K562 (cell line): ENCODE results near the gene ORM1. TPM values are rescaled to one million over a fixed set of nuclear protein-coding genes. Genes with fewer than 3 reads are reported as not detected.

Source experiments
- ATAC-seq: fragments of 200-7000 bp; cut with Tn5 transposase; 3 replicates; pipeline ENCODE4 v1.9.1; 2020; ENCODE audit warnings: moderate library complexity
- BruUV-seq: library from RNA; stranded (reverse); fragments of 400-500 nt; replicated peaks from 2 replicates; lab custom pipeline; 2021; lab: Mats Ljungman, UMichigan
- CTCF ChIA-PET: fragments of 300-600 bp; formaldehyde crosslinking; extraction: SDS; loops from one replicate; lab custom pipeline; 2021; ENCODE audit warnings: low intra/inter-chr PET ratio; lab: Yijun Ruan, JAX
- POLR2A ChIA-PET: fragments of 300-600, 350-650 bp; sonication (Branson Sonifier 250); formaldehyde crosslinking; extraction: SDS; loops from one replicate; lab custom pipeline; 2021; ENCODE audit warnings: antibody characterized with exemption, inconsistent platforms; lab: Yijun Ruan, JAX
- DNase-seq, 4 experiments: peaks; one replicate each; pipeline versions ENCODE4 v3.0.0 to v3.0.0-alpha.2; 2011 to 2018; ENCODE audit warnings: low spot score in 3 of 4, mixed read lengths in 3 of 4; ENCODE audit errors: extremely low read depth in 1 of 4
- FAIRE-seq: peaks from 2 replicates; lab custom pipeline; 2011; peaks lifted over from hg19 to GRCh38; lab: Jason Lieb, UNC
- H2AFZ ChIP-seq: 2 replicates; pipeline ENCODE4 v1.6.0; 2011; ENCODE audit warnings: low read depth, low read length, control low read depth, inconsistent platforms
- H3K27ac ChIP-seq: fragments of 200-600 bp; 3 replicates; pipeline ENCODE4 v1.8.0; 2011; ENCODE audit warnings: low read depth, mild to moderate bottlenecking, control low read depth, inconsistent platforms, low read length, moderate library complexity, mixed read lengths; ENCODE audit errors: extremely low read depth
- H3K27me3 ChIP-seq, 2 experiments: fragments of 300-600 bp in 1 of 2; 2 replicates in 1 of 2; 3 replicates in 1 of 2; pipeline versions ENCODE4 v1.6.0 to v1.8.0; 2011; ENCODE audit warnings: inconsistent platforms in 2 of 2, low read length in 2 of 2, mild to moderate bottlenecking in 1 of 2, mixed read lengths in 1 of 2, moderate library complexity in 1 of 2; ENCODE audit not compliant: control insufficient read depth in 2 of 2, insufficient read depth in 2 of 2
- H3K36me3 ChIP-seq: fragments of 300-600 bp; 3 replicates; pipeline ENCODE4 v1.8.0; 2011; ENCODE audit warnings: mild to moderate bottlenecking, low read length, inconsistent platforms; ENCODE audit not compliant: control insufficient read depth, insufficient read depth
- H3K4me1 ChIP-seq, 2 experiments: fragments of 200-600 bp in 1 of 2; replicated peaks in 1 of 2; 2 replicates in 1 of 2; 3 replicates in 1 of 2; pipeline versions ENCODE4 v1.5.1 to v1.8.0; 2011; ENCODE audit warnings: inconsistent platforms in 2 of 2, low read length in 2 of 2, mild to moderate bottlenecking in 1 of 2, mixed read lengths in 1 of 2, moderate library complexity in 1 of 2; ENCODE audit not compliant: control insufficient read depth in 2 of 2, insufficient read depth in 2 of 2
- H3K4me2 ChIP-seq: 2 replicates; pipeline ENCODE4 v1.6.1; 2011; ENCODE audit warnings: low read length, control low read depth, inconsistent platforms, mixed read lengths; ENCODE audit not compliant: insufficient read depth
- H3K4me3 ChIP-seq: fragments of 200-600 bp; sonication (generic), shearing (Covaris generic); 2 replicates; pipeline ENCODE4 v1.5.1; 2016; ENCODE audit warnings: control low read depth, inconsistent platforms
- H3K79me2 ChIP-seq: fragments of 200-600 bp; 3 replicates; pipeline ENCODE4 v1.8.0; 2011; ENCODE audit warnings: low read length, inconsistent platforms; ENCODE audit not compliant: control insufficient read depth, insufficient read depth
- H3K9ac ChIP-seq, 2 experiments: 2 replicates each; pipeline versions ENCODE4 v1.6.0 to v1.6.1; 2011; ENCODE audit warnings: low read depth in 2 of 2, low read length in 2 of 2, control low read depth in 1 of 2, inconsistent platforms in 1 of 2, mild to moderate bottlenecking in 1 of 2, mixed read lengths in 1 of 2; ENCODE audit not compliant: insufficient read depth in 1 of 2
- H3K9me1 ChIP-seq: one replicate; pipeline ENCODE4 v1.6.0; 2011; ENCODE audit warnings: inconsistent platforms, mild to moderate bottlenecking, low read length, moderate library complexity; ENCODE audit not compliant: control insufficient read depth, insufficient read depth
- H3K9me3 ChIP-seq: replicated peaks from 2 replicates; pipeline ENCODE4 v1.5.1; 2011; ENCODE audit warnings: low read depth, low read length, inconsistent platforms; ENCODE audit not compliant: control insufficient read depth, insufficient read depth
- H4K20me1 ChIP-seq: replicated peaks from 2 replicates; pipeline ENCODE4 v1.6.1; 2011; ENCODE audit warnings: low read length, inconsistent platforms, mixed read lengths; ENCODE audit not compliant: control insufficient read depth, insufficient read depth
- E2F6 ChIP-seq, 2 experiments: IDR thresholded peaks; 2 replicates each; pipeline ENCODE4 v1.6.1; 2011; ENCODE audit warnings: borderline replicate concordance in 1 of 2, control low read depth in 1 of 2, low read depth in 1 of 2, low read length in 1 of 2, mild to moderate bottlenecking in 1 of 2, mixed read lengths in 1 of 2, moderate library complexity in 1 of 2; ENCODE audit not compliant: insufficient read depth in 1 of 2, insufficient read length in 1 of 2, poor library complexity in 1 of 2, severe bottlenecking in 1 of 2; ENCODE audit errors: extremely low read depth in 1 of 2
- HNRNPL ChIP-seq: fragments of 200-400 bp; formaldehyde crosslinking; IDR thresholded peaks from 2 replicates; pipeline ENCODE4 v1.6.1; 2017; ENCODE audit warnings: low read depth, mild to moderate bottlenecking, low read length
- RBM25 ChIP-seq: fragments of 200-400 bp; formaldehyde crosslinking; IDR thresholded peaks from 2 replicates; pipeline ENCODE4 v1.6.1; 2018; ENCODE audit warnings: low read length, low read depth, moderate library complexity; ENCODE audit not compliant: severe bottlenecking
- WGBS: fragments of 100-300 bp; shearing (Covaris generic); methylation state at CpG from one replicate; pipeline ENCODE4 v1.1.6; 2016; ENCODE audit warnings: low coverage, mixed read lengths; ENCODE audit not compliant: insufficient coverage; ENCODE audit errors: missing lambda C conversion rate; 5-methylcytosine and 5-hydroxymethylcytosine counted together
- in situ Hi-C: fragments of 300-500 bp; cut with MboI; formaldehyde crosslinking; loops from 4 replicates; pipeline ENCODE4 v1.15.0; 2018; ENCODE audit warnings: inconsistent platforms, mixed read lengths
- intact Hi-C: fragments of 100-400 bp; cut with micrococcal nuclease; formaldehyde crosslinking; loops from 2 replicates; pipeline ENCODE4 v1.14.2; 2022
- polyA plus RNA-seq, 8 experiments: library from polyadenylated mRNA; depleted of rRNA in 4 of 8; stranded (reverse) in 5 of 8; unstranded in 3 of 8; fragments of >200 nt; fragmentation: Nextera tagmentation in 2 of 8; fragmentation: Illumina TruSeq in 1 of 8; extraction: Ambion mirVana in 2 of 8; extraction: Trizol in 1 of 8; gene quantifications; 2 replicates each; pipeline versions ENCODE4 v1.2.1 to v1.2.3, GENCODE V29; 2011 to 2014; ENCODE audit warnings: inconsistent platforms in 1 of 8, missing spikeins in 1 of 8
- total RNA-seq, 7 experiments: library from RNA; depleted of rRNA in 6 of 7; stranded (reverse); fragments of >200 nt in 6 of 7; fragmentation: Illumina TruSeq in 2 of 7; extraction: Trizol in 2 of 7; gene quantifications; 2 replicates each; pipeline versions ENCODE4 v1.2.1 to v1.2.3, GENCODE V29; 2011 to 2021; ENCODE audit warnings: low replicate concordance in 1 of 7
- TF ChIP-seq, protein P1 (sequence below): fragments of 200-800 bp; sonication (Bioruptor generic); IDR thresholded peaks from 2 replicates; pipeline ENCODE4 v1.6.1; 2017; ENCODE audit warnings: missing genetic modification characterization, missing compliant biosample characterization
- TF ChIP-seq, protein P2 (sequence below), 2 experiments: fragments of 450-650 bp; conservative IDR thresholded peaks; 2 replicates each; pipeline ENCODE4 v1.6.1; 2017; ENCODE audit warnings: mild to moderate bottlenecking in 2 of 2, moderate library complexity in 2 of 2
- TF ChIP-seq, protein P3 (sequence below): fragments of 250-450 bp; sonication (Bioruptor Pico); IDR thresholded peaks from 2 replicates; pipeline ENCODE4 v1.5.0; 2022; ENCODE audit warnings: mild to moderate bottlenecking
- TF ChIP-seq, protein P4 (sequence below), 2 experiments: IDR thresholded peaks in 1 of 2; conservative IDR thresholded peaks in 1 of 2; 2 replicates each; pipeline ENCODE4 v1.6.1; 2016; ENCODE audit warnings: low read depth in 2 of 2, mild to moderate bottlenecking in 1 of 2, missing compliant biosample characterization in 1 of 2, missing genetic modification characterization in 1 of 2, moderate library complexity in 1 of 2

Gene ORM1
- total and polyA plus RNA-seq, 9 of the 15 experiments (the other 6 are each of a cell fraction or from before 2014, with no cell fraction given), result 2.9 TPM; not detected in 8

GRCh38 chr9:114274217-114274616, 48.7 kb upstream of the ORM1 start:
- intact Hi-C loops (no loop called here), in situ Hi-C loops (no loop called here)
- WGBS, result 2% methylated on average over 5 of the region's 5 CpGs
- ATAC-seq (no peak), FAIRE-seq (no peak), DNase-seq (no peak)
- Histone ChIP-seq H3K9me1 (no peaks in the 10 kb centered on the region), H4K20me1 (peaks cover 8% of the 10 kb centered on the region), H3K4me2 (no peak overlapping the region), H3K4me3 (no peak overlapping the region), H3K9me3 (no peaks in the 10 kb centered on the region), H3K36me3 (no peaks in the 10 kb centered on the region), H2AFZ (no peak overlapping the region), H3K79me2 (no peaks in the 10 kb centered on the region), H3K4me1 (no peaks in the 10 kb centered on the region), H3K9ac (no peak overlapping the region), H3K27me3 (peaks cover 5 to 48% of the 10 kb centered on the region in 2 experiments; a peak in 3 of 5 replicates), H3K27ac (no peak overlapping the region)
- no TSS peak for BruUV-seq
- ChIA-PET POLR2A (interaction anchor here (0.6 to 1.2 kb wide), 3 partner anchors 16 to 179 kb away, joined by 3 to 6 read pairs (median 3); no protein-coding TSS in a partner anchor), CTCF (no interaction called here)
- TF ChIP-seq, protein P1, sequence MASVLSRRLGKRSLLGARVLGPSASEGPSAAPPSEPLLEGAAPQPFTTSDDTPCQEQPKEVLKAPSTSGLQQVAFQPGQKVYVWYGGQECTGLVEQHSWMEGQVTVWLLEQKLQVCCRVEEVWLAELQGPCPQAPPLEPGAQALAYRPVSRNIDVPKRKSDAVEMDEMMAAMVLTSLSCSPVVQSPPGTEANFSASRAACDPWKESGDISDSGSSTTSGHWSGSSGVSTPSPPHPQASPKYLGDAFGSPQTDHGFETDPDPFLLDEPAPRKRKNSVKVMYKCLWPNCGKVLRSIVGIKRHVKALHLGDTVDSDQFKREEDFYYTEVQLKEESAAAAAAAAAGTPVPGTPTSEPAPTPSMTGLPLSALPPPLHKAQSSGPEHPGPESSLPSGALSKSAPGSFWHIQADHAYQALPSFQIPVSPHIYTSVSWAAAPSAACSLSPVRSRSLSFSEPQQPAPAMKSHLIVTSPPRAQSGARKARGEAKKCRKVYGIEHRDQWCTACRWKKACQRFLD (CRISPR knock-in tag), result no peak
- TF ChIP-seq, protein P2, sequence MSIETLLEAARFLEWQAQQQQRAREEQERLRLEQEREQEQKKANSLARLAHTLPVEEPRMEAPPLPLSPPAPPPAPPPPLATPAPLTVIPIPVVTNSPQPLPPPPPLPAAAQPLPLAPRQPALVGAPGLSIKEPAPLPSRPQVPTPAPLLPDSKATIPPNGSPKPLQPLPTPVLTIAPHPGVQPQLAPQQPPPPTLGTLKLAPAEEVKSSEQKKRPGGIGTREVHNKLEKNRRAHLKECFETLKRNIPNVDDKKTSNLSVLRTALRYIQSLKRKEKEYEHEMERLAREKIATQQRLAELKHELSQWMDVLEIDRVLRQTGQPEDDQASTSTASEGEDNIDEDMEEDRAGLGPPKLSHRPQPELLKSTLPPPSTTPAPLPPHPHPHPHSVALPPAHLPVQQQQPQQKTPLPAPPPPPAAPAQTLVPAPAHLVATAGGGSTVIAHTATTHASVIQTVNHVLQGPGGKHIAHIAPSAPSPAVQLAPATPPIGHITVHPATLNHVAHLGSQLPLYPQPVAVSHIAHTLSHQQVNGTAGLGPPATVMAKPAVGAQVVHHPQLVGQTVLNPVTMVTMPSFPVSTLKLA (conservative IDR thresholded peaks at IDR 0.05), result no peak
- peak; percentile 44 for TF ChIP-seq RBM25
- TF ChIP-seq, protein P3, sequence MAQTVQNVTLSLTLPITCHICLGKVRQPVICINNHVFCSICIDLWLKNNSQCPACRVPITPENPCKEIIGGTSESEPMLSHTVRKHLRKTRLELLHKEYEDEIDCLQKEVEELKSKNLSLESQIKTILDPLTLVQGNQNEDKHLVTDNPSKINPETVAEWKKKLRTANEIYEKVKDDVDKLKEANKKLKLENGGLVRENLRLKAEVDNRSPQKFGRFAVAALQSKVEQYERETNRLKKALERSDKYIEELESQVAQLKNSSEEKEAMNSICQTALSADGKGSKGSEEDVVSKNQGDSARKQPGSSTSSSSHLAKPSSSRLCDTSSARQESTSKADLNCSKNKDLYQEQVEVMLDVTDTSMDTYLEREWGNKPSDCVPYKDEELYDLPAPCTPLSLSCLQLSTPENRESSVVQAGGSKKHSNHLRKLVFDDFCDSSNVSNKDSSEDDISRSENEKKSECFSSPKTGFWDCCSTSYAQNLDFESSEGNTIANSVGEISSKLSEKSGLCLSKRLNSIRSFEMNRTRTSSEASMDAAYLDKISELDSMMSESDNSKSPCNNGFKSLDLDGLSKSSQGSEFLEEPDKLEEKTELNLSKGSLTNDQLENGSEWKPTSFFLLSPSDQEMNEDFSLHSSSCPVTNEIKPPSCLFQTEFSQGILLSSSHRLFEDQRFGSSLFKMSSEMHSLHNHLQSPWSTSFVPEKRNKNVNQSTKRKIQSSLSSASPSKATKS (CRISPR knock-in tag), result no peak
- TF ChIP-seq HNRNPL, result no peak
- no peak for TF ChIP-seq E2F6 (IDR thresholded peaks at IDR 0.05; ENCODE audit: borderline replicate concordance in 1 of 2, extremely low read depth in 1 of 2, insufficient read depth in 1 of 2, insufficient read length in 1 of 2, low read depth in 1 of 2, low read length in 1 of 2, poor library complexity in 1 of 2, severe bottlenecking in 1 of 2)
- TF ChIP-seq, protein P4, sequence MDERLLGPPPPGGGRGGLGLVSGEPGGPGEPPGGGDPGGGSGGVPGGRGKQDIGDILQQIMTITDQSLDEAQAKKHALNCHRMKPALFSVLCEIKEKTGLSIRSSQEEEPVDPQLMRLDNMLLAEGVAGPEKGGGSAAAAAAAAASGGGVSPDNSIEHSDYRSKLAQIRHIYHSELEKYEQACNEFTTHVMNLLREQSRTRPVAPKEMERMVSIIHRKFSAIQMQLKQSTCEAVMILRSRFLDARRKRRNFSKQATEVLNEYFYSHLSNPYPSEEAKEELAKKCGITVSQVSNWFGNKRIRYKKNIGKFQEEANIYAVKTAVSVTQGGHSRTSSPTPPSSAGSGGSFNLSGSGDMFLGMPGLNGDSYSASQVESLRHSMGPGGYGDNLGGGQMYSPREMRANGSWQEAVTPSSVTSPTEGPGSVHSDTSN (CRISPR knock-in tag; IDR thresholded peaks at IDR 0.05; ENCODE audit: low read depth), result no peak
- TF ChIP-seq, protein P4 (tag; conservative IDR thresholded peaks at IDR 0.05; ENCODE audit: low read depth), result no peak
